HG03095 (cell line): Measurements from ENCODE around the gene NRXN3.

Experiments used
- ATAC-seq: cut with Tn5 transposase; IDR thresholded peaks from one replicate; pipeline ENCODE4 v1.9.1; 2021; ENCODE audit warnings: moderate library complexity; ENCODE audit not compliant: unreplicated experiment

NRXN3 gene

GRCh38 chr14:79583738-79584408 lies 1413.7 kb downstream of the NRXN3 start:
- no peak for ATAC-seq

DNA sequence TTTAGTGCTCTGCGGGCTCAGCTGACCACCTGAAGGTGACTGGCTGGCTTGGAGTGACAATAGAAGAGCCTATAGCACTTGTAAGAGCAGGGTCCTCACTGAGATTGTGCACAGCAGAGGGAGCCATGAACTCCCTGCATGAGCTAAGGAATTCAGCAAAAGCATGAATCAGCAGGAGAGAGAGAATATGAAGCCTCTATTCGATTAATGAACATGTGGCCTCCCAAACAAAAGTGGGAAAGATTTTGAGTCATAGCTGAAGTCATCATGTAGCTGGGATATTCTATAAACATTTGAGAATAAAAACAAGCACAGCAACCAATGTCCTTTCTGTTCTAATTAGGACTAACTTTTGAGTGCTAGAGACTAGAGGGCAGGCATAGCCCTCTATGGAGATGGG lies 1414.5 kb downstream of the NRXN3 start:
- no peak for ATAC-seq

DNA sequence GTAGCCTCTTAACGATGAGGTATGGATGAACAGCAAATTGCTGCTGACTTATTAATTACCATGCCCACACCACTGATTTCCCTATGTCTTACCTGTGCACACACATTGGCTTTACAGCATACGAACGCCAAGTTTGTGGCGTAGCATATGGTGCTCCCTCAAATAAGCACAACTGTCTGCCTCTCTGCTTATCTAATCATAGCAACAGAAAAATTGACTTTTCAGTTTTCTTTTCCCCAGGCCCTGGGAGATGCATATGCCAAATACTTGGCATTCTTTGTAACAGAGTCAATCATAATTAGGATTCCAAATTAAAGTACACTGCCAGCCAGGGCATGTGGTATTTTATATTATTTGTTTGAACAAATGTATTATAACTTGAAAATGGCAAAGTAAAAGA lies 1415.7 kb downstream of the NRXN3 start:
- ATAC-seq, result no peak

- ATAC-seq, result no peak
Measured at GRCh38 chr14:79586416-79586815, 1416.2 kb downstream of the NRXN3 start.

DNA sequence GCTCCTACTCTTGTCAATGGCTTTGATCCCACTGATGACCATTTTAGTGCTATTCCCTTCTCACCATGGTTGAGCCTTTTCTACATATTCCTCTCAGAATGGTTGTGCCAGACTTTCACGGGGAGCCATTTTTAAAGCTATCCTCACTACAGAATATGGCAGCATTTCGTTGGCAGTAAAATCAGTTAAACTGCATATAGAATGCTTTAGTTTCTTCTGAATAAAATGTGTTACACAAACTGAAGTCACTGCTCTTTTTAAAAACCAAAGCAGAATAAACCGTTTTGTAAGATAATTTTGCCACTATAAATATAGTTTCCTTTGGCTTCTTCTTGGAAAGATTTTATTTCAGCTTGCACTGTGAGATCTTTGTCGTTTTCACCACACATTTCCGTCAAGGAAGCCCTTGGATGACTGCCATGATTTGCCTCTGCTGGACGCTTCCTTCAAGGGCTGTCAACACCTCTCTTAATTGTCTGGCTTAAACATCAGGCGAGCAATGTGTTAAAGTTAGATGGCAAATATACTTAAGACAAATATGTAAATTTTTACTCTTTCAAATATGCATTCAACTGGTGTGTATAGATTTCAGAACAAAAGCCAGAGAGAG lies 1416.9 kb downstream of the NRXN3 start:
- no peak for ATAC-seq

- no peak for ATAC-seq
Measured at GRCh38 chr14:79587875-79588274, 1417.7 kb downstream of the NRXN3 start.

- no peak for ATAC-seq
Measured at GRCh38 chr14:79588398-79588797, 1418.2 kb downstream of the NRXN3 start.

GRCh38 chr14:79596551-79596950 lies 1426.4 kb downstream of the NRXN3 start:
- ATAC-seq, result no peak

- ATAC-seq, result no peak
Measured at GRCh38 chr14:79597566-79597965, 1427.4 kb downstream of the NRXN3 start.

- no peak for ATAC-seq
Measured at GRCh38 chr14:79598339-79598738, 1428.2 kb downstream of the NRXN3 start.

DNA sequence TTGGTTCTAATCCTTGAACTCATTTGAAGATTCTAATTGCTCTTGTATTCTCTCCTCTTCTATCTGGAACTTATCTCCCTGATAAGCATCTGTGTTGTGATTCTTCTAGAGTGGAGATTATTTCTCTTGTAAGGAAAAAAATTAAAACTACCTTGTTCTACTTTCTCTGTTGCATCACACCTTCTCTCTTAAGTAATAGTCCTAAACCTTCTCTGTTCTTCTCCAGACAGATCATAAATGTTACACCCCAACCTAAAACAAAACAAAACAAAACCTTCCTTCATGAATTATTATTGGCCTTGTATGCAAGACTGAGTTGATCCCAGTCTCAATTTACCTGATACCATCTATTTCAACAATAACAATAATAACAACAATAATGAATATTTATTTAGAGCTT lies 1429.1 kb downstream of the NRXN3 start:
- ATAC-seq, result no peak

GRCh38 chr14:79600406-79600805 lies 1430.2 kb downstream of the NRXN3 start:
- no peak for ATAC-seq

DNA sequence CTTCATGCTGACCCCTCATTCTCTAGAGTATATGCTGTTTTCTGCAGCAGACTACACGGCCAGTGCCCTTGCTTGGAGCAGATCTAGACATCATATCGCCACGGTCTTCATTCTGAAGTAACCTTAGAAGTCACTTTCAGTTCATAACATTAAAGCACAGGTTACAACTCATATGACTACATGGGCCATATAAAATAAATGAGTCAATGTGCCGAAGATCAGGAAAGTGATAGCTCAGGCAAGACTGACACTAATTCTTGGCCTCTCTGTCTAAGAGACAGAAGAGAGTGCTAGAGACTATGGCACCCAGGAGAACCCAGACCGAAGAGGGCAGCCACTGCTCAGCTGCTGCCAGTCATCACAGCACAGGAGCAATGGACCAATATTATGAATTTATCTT lies 1431.4 kb downstream of the NRXN3 start:
- no peak for ATAC-seq

DNA sequence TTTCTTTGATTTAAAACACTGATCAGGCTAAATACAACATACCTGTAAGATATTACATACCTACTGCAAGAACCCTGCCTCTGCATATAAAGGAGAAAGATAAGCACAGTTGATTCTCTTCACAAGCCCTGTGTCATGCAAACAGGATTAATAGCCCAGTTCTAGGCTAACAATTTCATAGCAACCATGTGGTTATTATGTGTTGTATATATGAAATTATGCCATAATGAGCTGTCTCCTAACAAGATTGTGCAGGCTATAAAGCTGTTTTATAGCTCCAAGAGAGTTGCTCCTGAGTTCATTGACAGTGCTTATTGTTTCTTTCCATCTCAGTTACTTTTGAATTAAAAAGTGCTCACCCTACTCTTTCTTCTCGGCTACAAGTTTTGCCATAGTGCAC lies 1431.9 kb downstream of the NRXN3 start:
- no peak for ATAC-seq

DNA sequence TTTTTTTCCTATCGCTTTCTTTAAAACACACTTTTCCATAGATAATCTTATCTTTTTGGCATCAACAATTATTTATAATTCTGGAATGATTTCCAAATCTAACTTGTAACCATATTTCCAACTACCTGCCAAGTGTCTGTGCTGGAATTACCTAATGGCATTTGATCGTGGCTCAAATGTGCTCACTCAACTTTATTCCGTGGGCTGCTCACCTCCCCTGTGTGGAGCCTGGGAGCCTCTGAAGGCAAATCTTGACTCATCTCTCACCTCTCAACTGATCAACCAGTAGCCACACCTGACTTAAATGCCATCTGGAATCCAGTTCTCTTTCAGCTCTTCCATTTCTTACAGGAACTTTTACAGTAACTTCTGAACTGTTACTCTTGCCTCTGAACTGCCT lies 1432.6 kb downstream of the NRXN3 start:
- no peak for ATAC-seq

DNA sequence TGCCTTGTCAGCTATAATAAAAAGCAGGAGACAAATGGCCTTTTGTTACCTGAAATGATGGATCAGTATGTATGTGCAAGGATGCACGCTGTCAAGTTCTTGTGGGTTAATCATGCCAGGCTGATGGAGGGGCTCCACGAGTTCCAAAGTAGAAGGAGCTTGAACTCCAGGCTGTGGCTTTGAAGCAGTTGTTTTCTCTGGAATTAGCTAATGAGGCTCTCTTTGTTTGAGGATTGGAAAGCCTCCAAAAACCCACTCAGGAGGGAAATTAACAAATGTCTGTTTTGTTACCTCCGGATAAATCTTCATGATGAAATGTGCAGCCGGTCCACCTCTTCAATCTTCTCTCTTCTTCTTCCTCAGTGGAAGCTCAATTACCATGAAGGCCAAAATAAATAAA lies 1435.7 kb downstream of the NRXN3 start:
- ATAC-seq, result no peak

DNA sequence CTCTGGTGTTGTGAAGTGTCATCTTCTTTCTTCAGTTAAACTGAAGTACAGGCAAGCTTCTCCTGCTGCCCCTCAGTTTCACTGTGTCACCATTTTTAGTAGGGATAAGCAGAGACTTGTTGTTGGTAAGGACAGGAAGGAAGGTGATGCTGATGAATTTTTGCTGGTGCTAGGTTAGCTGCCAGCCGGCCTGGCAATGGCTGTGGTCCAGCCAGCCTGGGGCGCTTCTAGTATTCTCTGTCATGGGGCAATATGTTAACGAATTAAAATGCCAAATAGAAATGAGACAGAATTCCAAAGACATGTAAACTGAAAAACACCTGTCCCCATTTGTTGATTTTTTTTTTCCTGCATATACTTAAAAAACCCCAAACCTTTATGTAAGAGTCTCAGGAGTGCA lies 1438.3 kb downstream of the NRXN3 start:
- ATAC-seq, result no peak

DNA sequence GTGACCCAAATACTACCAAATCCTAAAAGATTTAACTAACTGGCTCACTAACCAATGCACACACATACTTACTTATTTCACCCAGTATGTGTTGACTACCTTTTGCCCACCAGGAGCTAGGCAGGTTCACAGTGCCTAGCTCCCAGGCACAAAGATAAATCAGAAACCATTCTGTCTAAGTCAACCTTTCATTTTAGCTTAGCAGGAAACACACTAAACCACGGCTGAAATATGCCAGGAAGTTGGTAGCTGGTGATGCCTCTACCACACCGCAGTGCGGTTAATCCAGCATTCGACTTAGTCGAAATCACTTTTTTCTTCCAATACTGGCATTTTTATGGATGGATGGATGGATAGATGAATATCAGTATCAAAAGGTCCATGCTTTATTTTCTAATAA lies 1443.5 kb downstream of the NRXN3 start:
- no peak for ATAC-seq

DNA sequence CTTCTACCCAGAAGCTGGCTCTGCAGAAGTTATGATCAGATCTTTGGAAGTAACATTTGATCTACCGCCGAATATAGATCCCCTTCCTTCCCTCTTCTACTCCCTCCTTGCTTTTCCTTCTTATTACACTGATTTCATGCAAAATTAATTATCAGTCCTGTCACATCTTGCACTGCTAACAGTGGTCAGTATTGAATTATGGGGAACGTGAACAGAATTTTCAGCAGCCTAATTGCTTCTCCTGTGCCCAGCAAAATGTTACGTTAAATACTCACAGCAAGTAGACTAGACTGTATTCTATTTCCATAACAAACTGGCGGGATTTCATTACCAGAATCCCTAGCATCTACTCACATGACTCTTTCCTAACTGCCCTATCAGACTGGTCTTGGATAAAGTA lies 1444.3 kb downstream of the NRXN3 start:
- no peak for ATAC-seq

DNA sequence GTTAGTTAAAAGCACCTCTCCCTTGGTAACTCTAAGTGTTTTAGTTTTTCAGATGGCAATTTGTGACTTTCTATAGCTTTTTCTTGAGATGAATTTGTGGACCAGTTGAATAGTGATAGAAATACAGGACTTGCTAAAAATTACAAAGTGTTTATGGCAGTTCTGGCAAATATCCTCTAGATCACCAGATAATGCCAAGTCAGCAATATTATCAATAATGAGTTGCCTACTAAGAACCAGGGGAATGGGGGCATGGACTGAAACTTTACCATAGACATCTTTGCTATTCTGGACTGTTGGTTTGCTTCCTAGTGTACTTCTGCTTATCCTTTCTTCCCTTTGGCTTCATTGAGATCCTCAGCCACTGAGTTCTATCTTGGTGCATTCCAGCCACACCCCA lies 1456.9 kb downstream of the NRXN3 start:
- no peak for ATAC-seq

DNA sequence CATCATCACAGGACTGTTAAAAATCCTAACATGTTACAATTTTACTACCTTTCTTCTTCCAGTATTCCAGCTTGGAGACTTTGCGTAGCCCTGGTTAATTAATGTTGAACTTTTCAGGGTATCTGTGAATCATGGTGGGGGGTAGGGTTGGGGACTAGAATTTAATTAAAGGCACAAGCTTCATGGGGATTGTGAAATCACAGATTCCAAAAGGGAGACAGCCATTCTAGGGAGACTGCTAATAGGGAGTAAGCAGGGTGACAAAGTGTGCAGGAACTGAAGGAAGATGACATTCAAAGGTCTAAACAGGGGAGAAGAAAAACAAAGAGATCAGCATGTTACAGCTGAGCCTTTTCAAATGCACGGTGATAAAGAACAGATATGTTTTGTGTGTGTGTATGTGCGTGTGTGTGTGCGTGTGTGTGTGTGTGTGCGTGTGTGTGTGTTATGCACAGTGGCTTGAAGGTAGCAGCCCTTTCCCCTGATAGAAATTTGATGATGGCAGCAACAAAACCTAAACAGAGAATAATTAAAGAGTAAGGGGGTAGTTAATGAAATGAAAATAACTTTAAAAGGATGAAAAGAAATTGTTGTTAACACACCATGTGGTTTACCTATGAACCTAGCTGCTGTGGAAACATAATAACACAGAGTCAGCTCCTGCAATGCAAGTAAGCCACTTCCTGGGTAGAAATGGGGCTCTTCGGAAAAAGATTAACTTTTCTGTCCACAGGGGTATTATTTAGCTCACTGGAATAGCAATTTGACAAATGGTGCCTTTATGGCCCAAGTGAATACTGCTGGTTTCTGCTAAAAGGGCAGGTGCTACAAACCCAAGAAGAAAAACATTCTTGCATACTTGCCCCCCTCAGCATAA lies 1459.5 kb downstream of the NRXN3 start:
- ATAC-seq, result no peak
